ENCODE data around the gene IPO13. TPM values are rescaled to one million over a fixed set of nuclear protein-coding genes. Genes with fewer than 3 reads are reported as not detected.

The IPO13 gene
- total RNA-seq, 2 experiments from 2014 or later: 25.3 to 29.4 TPM

DNA sequence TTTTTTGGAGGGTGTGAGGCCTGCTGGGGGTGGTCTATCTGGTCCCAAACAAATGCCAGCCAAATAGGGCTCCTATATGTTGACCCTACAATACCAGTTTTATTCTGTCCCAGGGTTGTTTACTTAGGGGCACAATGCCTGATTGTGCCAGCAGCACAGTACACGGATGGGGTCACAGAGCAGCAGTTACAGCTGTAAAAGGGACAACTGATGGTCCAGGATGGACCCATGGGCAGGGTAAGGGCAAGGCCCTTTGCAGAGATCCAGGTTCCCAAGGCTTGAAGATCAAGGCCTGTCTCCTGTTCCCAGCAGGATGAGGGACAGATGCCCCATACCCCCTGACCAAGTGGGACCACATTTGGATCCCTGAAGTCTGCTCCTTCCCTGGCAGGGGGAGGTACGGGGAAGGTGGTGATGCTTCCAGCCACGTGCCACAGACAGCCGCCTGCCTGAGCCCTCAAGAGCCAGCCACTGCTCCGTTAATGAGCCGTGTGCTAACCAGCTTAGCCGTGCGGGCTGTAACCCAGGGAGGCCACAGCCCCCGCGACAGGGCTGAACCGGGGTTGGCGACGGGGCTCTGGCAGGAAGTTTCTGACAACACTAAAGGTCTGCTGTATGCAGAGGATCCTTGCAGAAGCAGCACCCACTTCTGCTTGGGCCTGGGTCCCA lies 66.3 kb downstream of the IPO13 start:
- DNase-seq: no peak
- H3K4me3 Mint-ChIP-seq: no peak overlapping the region
- H3K27ac Mint-ChIP-seq: no peak overlapping the region
- CTCF ChIA-PET: interaction anchor here (1.8 to 5.6 kb wide), 2 partner anchors 8 to 23 kb away, joined by 10 to 26 read pairs; no protein-coding TSS in a partner anchor
- H3K36me3 Mint-ChIP-seq: no peaks in the 10 kb centered on the region
- H3K4me1 Mint-ChIP-seq: peaks cover 4% of the 10 kb centered on the region
- no peak for ATAC-seq
- H3K27me3 Mint-ChIP-seq: no peaks in the 10 kb centered on the region
- no peaks in the 10 kb centered on the region for H3K9me3 Mint-ChIP-seq (ENCODE audit: low read depth)

- Mint-ChIP-seq H3K4me3 (no peak overlapping the region), H3K27ac (no peak overlapping the region), H3K9me3 (ENCODE audit: low read depth) (no peaks in the 10 kb centered on the region), H3K27me3 (no peaks in the 10 kb centered on the region), H3K36me3 (no peaks in the 10 kb centered on the region), H3K4me1 (peaks cover 4% of the 10 kb centered on the region)
- CTCF ChIA-PET: interaction anchor here (1.8 to 5.6 kb wide), 2 partner anchors 9 to 22 kb away, joined by 10 to 26 read pairs; no protein-coding TSS in a partner anchor
- no peak for ATAC-seq
- no peak for DNase-seq
These were observed 67.2 kb downstream of the IPO13 start for GRCh38 chr1:44013949-44014348.

GRCh38 chr1:44014365-44015104 lies 67.8 kb downstream of the IPO13 start:
- Mint-ChIP-seq H3K27me3 (no peaks in the 10 kb centered on the region), H3K4me1 (peaks cover 4% of the 10 kb centered on the region), H3K36me3 (no peaks in the 10 kb centered on the region), H3K9me3 (ENCODE audit: low read depth) (no peaks in the 10 kb centered on the region), H3K27ac (no peak overlapping the region), H3K4me3 (no peak overlapping the region)
- DNase-seq (no peak), ATAC-seq (no peak)
- CTCF ChIA-PET: interaction anchor here (1.3 to 5.6 kb wide), 4 partner anchors 9 to 33 kb away, joined by 4 to 26 read pairs (median 8); no protein-coding TSS in a partner anchor

- Mint-ChIP-seq H3K4me3 (no peak overlapping the region), H3K36me3 (no peaks in the 10 kb centered on the region), H3K27ac (no peak overlapping the region), H3K9me3 (ENCODE audit: low read depth) (no peaks in the 10 kb centered on the region), H3K4me1 (peaks cover 4% of the 10 kb centered on the region), H3K27me3 (no peaks in the 10 kb centered on the region)
- ATAC-seq (no peak), DNase-seq (no peak)
- CTCF ChIA-PET: interaction anchor here (1.3 to 5.6 kb wide), 3 partner anchors 10 to 33 kb away, joined by 4 to 26 read pairs (median 7); no protein-coding TSS in a partner anchor
These were observed 68.5 kb downstream of the IPO13 start for GRCh38 chr1:44015206-44015605.

- no peak overlapping the region for H3K27ac Mint-ChIP-seq
- no peaks in the 10 kb centered on the region for H3K27me3 Mint-ChIP-seq
- ATAC-seq: no peak
- peaks cover 4% of the 10 kb centered on the region for H3K4me1 Mint-ChIP-seq
- CTCF ChIA-PET: interaction anchor here (0.7 to 1.6 kb wide), 5 partner anchors 11 to 32 kb away, joined by 4 to 5 read pairs (median 4); no protein-coding TSS in a partner anchor
- no peaks in the 10 kb centered on the region for H3K36me3 Mint-ChIP-seq
- H3K4me3 Mint-ChIP-seq: no peak overlapping the region
- no peak for DNase-seq
- no peaks in the 10 kb centered on the region for H3K9me3 Mint-ChIP-seq (ENCODE audit: low read depth)
These were observed 69.5 kb downstream of the IPO13 start for GRCh38 chr1:44016041-44016889.

- no peak overlapping the region for H3K27ac Mint-ChIP-seq
- no peaks in the 10 kb centered on the region for H3K36me3 Mint-ChIP-seq
- H3K4me3 Mint-ChIP-seq: no peak overlapping the region
- H3K27me3 Mint-ChIP-seq: no peaks in the 10 kb centered on the region
- H3K4me1 Mint-ChIP-seq: peaks cover 4% of the 10 kb centered on the region
- no peaks in the 10 kb centered on the region for H3K9me3 Mint-ChIP-seq (ENCODE audit: low read depth)
- ATAC-seq (no peak), DNase-seq (no peak)
- CTCF ChIA-PET: interaction anchor here (1.3 to 1.6 kb wide), 3 partner anchors 12 to 31 kb away, joined by 4 to 5 read pairs (median 5); no protein-coding TSS in a partner anchor
These were observed 70.2 kb downstream of the IPO13 start for GRCh38 chr1:44016890-44017400.

Other genes with a start within 250 kb of the IPO13 start
- 10 to 100 TPM; 18.1 to 26.7 TPM for gene ST3GAL3, start 239.4 kb upstream of the IPO13 start, total RNA-seq
- not detected for gene ARTN, start 13.1 kb upstream of the IPO13 start, total RNA-seq
- 10 to 100 TPM; 28.1 to 39.8 TPM for gene DPH2, start 23.1 kb downstream of the IPO13 start, total RNA-seq
- 100 to 1,000 TPM; 108 to 139 TPM for gene ATP6V0B, start 28.0 kb downstream of the IPO13 start, total RNA-seq
- 10 to 100 TPM; 20.1 to 25.5 TPM for gene B4GALT2, start 32.3 kb downstream of the IPO13 start, total RNA-seq
- 1 to 10 TPM; 1.3 to 1.5 TPM for gene CCDC24, start 44.6 kb downstream of the IPO13 start, total RNA-seq
- 1 to 10 TPM; 2.6 to 5.3 TPM for gene SLC6A9, start 84.5 kb downstream of the IPO13 start, total RNA-seq
- gene KLF17, start 171.9 kb downstream of the IPO13 start, total RNA-seq: not detected
- not detected for gene KLF18, start 194.7 kb downstream of the IPO13 start, total RNA-seq